Upper lobe of left lung (tissue), 4 donors: ENCODE measurements around the gene NOB1.

ENCODE experiments used
- CTCF ChIP-seq, 6 experiments: fragments of 450-650 bp in 4 of 6; fragments of 200-600 bp in 2 of 6; sonication (generic) in 2 of 6; IDR thresholded peaks; one replicate each; pipeline ENCODE4 v1.5.1; 2016 to 2019; ENCODE audit warnings: antibody characterized with exemption in 6 of 6
- POLR2AphosphoS5 ChIP-seq, 2 donors: sonication (generic); formaldehyde crosslinking; IDR thresholded peaks; one replicate each; pipeline ENCODE4 v1.5.1; 2017; ENCODE audit warnings: antibody characterized with exemption in 2 of 2

GRCh38 chr16:69718111-69718764, 36.5 kb downstream of the NOB1 start:
- TF ChIP-seq CTCF (IDR thresholded peaks at IDR 0.05): no peak
- TF ChIP-seq POLR2AphosphoS5 (IDR thresholded peaks at IDR 0.05): no peak
